ENCODE results near the gene FAM135A. TPM values are rescaled to one million over a fixed set of nuclear protein-coding genes. Genes with fewer than 3 reads are reported as not detected.

The FAM135A gene
- total and polyA plus RNA-seq, 2 of the 13 experiments (the other 11 are each of a cell fraction or from before 2014, with no cell fraction given), result 26.9 to 31.5 TPM

GRCh38 chr6:70375882-70376281 is 37.4 kb upstream of the FAM135A start (continued):
- TF ChIP-seq ZSCAN5A (CRISPR knock-in tag; IDR thresholded peaks at IDR 0.05; ENCODE audit: borderline replicate concordance) (no peak), ZNF678 (CRISPR knock-in tag; IDR thresholded peaks at IDR 0.05) (no peak), ZNF83 (CRISPR knock-in tag; IDR thresholded peaks at IDR 0.05; ENCODE audit: borderline replicate concordance) (no peak), ZNF484 (CRISPR knock-in tag; IDR thresholded peaks at IDR 0.05; ENCODE audit: borderline replicate concordance, low read depth) (no peak), TARDBP (CRISPR knock-in tag; IDR thresholded peaks at IDR 0.05) (no peak), ZNF569 (CRISPR knock-in tag; IDR thresholded peaks at IDR 0.05; ENCODE audit: borderline replicate concordance) (no peak)

GRCh38 chr6:70376628-70377027 is 36.7 kb upstream of the FAM135A start:
- in situ Hi-C loops (cut with HindIII; ENCODE audit: extremely low pct_ligation_motif_present, low pct_unique_long_range_greater_than_20kb), result no loop called here
- Histone ChIP-seq H3K36me3 (replicated peaks in 1 of 2; ENCODE audit: control insufficient read depth in 1 of 2, insufficient read depth in 2 of 2, low read length in 2 of 2) (no peaks in the 10 kb centered on the region), H3K9me3 (ENCODE audit: low read length) (no peaks in the 10 kb centered on the region), H3K4me2 (ENCODE audit: low read depth, low read length) (no peak overlapping the region), H3K27ac (ENCODE audit: extremely low read length, insufficient read depth, low read length) (no peak overlapping the region), H3K27me3 (ENCODE audit: control insufficient read depth in 1 of 2, insufficient read depth in 2 of 2, low read length in 2 of 2) (no peaks in the 10 kb centered on the region; a peak in 1 of 5 replicates), H3K9ac (ENCODE audit: insufficient read depth, low read depth, low read length) (no peak overlapping the region), H4K20me1 (ENCODE audit: insufficient read depth, low read length) (no peaks in the 10 kb centered on the region), H2AFZ (ENCODE audit: low read length) (no peak overlapping the region), H3K4me1 (ENCODE audit: insufficient read depth, low read length) (peaks cover 17% of the 10 kb centered on the region; the same call in 1 of the 2 replicates), H3K79me2 (ENCODE audit: insufficient read depth, low read length) (no peaks in the 10 kb centered on the region), H3K4me3 (replicated peaks in 1 of 3; ENCODE audit: insufficient read depth in 1 of 3, low read depth in 2 of 3, low read length in 3 of 3) (no peak overlapping the region)
- TF ChIP-seq ZNF10 (CRISPR knock-in tag; IDR thresholded peaks at IDR 0.05; ENCODE audit: borderline replicate concordance, low read depth) (no peak), ZKSCAN1 (IDR thresholded peaks at IDR 0.05; ENCODE audit: low read length) (no peak)
- WGBS (ENCODE audit: low lambda C conversion rate), result 19% methylated on average over 1 of the region's 1 CpG
- no TSS peak for BruUV-seq (replicated peaks)
- FAIRE-seq, result no peak
- ChIA-PET CTCF (ENCODE audit: low intra/inter-chr PET ratio, low total read pairs) (no interaction called here), POLR2A (no interaction called here)
- DNase-seq (ENCODE audit: low spot score), result no peak
- intact Hi-C loops (cut with micrococcal nuclease; ENCODE audit: unreplicated experiment), result no loop called here
- no peak for ATAC-seq
